Stimulated activated naive CD4-positive, alpha-beta T cell treated with Interleukin-2 at 50 U/mL for 16 hours (primary cell): ENCODE data around the gene TCAP.
"Not testable (repeated sequence)": the region's sequence is repeated elsewhere in the genome, so short reads cannot be mapped to it uniquely, and the experiment has no call there.

Source experiments
- DNase-seq: peaks from one replicate; lab custom pipeline; 2025; lab: John Stamatoyannopoulos, UW

The TCAP gene

GRCh38 chr17:39684369-39685192 lies 19.4 kb downstream of the TCAP start:
- no peak for DNase-seq

GRCh38 chr17:39687101-39687545 lies 22.0 kb downstream of the TCAP start:
- no peak for DNase-seq

- peak; percentile 82 for DNase-seq
These were observed 22.7 kb downstream of the TCAP start, which contains the start of gene PGAP3 for GRCh38 chr17:39687546-39688474. PGAP3 (minus strand) TSS chr17:39688057; CDS start chr17:39688014, 43 bp downstream.

DNA sequence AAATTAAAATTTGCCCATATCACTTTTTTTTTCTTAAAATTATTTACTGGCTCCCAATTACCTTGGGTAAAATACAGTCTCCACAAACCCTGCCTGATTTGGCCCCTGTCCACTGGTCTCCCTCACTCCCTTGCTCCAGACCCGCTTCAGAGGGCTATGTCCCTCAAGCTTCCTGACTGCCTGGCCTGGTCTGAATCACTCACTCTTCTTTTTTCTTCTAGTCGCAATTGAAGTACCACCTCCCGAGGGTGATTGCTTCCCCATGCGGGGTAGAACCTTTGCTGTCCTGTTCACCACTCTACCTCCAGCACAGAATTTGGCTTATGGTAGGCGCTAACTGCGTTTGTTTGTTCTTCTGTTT lies 23.3 kb downstream of the TCAP start:
- DNase-seq: no peak

- no peak for DNase-seq
These were observed 23.8 kb downstream of the TCAP start for GRCh38 chr17:39688945-39689344.

- no peak for DNase-seq
These were observed 29.4 kb downstream of the TCAP start for GRCh38 chr17:39694593-39694992.

- DNase-seq: no peak
These were observed 29.9 kb downstream of the TCAP start for GRCh38 chr17:39695089-39695474.

DNA sequence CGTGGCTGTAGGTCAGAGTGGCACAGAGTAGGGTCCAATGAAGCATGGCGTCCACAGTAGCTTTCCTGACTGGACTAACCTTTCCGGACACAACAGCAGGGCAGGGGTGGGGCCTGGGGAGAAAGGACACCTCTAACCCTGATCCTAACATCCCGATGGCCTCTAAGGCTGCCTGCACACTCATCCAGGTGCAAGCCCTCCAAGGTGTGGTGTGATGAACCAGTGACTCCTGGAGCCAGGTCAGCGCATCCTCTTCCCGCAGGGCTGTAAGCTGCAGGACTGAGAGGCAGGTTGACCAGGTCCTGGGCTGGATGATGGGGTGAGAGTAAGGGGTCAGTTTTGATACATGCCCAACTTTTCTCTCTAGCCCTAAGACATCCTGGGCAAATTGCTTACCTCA lies 31.6 kb downstream of the TCAP start:
- no peak for DNase-seq

- no peak for DNase-seq
These were observed 32.8 kb downstream of the TCAP start for GRCh38 chr17:39697961-39698360.

- DNase-seq: not testable (repeated sequence)
These were observed 34.1 kb downstream of the TCAP start for GRCh38 chr17:39699157-39699817.

GRCh38 chr17:39699818-39700147 lies 34.6 kb downstream of the TCAP start, which contains the start of gene ERBB2:
ERBB2 (plus strand) TSS chr17:39700064; CDS start chr17:39700239, 175 bp downstream.
- no peak for DNase-seq

GRCh38 chr17:39700148-39700987 lies 35.2 kb downstream of the TCAP start:
- no peak for DNase-seq

- DNase-seq: no peak
These were observed 36.0 kb downstream of the TCAP start for GRCh38 chr17:39701012-39701783.

GRCh38 chr17:39701784-39702422 lies 36.8 kb downstream of the TCAP start:
- DNase-seq: no peak

GRCh38 chr17:39702901-39703893 lies 38.0 kb downstream of the TCAP start:
- DNase-seq: no peak

- DNase-seq: no peak
These were observed 38.8 kb downstream of the TCAP start for GRCh38 chr17:39703913-39704312.

DNA sequence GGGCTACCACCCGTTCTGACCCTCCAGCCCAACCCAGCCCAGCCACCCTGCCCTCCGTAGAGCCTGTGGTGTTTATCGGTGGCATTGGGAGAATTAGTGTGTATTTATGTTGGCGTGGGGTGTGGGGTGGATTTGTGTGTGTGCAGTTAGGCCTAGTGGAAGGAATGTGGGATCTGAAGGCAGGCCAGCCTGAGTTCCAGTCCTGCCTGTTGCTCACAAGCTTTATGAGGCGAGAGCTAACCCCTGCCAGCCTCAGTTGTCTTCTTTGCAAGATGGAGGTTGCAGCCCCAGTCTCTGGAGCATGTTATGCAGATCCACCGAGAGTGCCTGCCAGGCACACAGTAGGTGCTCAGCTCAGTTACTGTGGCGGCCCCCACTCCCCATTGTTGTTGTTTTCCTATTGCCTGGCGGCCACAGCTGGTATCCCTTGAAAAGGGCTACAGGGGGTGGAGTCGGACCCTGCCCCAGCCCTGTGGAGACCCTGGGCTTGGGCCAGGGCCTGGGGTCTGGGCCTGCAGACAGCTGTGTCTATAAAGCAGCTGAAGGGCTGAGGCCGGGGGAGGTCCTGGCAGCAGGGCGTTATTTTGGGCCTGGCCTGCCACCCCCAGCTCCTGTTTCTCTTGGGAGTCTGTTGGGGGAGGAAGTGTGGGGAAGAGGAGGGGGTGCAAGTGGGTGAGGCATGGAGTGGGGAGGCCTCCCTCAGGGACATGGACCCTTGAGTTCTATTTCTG lies 39.8 kb downstream of the TCAP start:
- no peak for DNase-seq

- no peak for DNase-seq
These were observed 40.7 kb downstream of the TCAP start for GRCh38 chr17:39705786-39706348.
